H9 (cell line): ENCODE data around the gene ATP10B. TPM values are rescaled to one million over a fixed set of nuclear protein-coding genes. Genes with fewer than 3 reads are reported as not detected.

Experiments used
- DNase-seq: peaks from one replicate; pipeline ENCODE4 v3.0.0-alpha.2; 2017
- H2AFZ ChIP-seq: one replicate; pipeline ENCODE4 v1.6.1; 2013; ENCODE audit warnings: mild to moderate bottlenecking, low read length, control low read depth, moderate library complexity
- H2AK5ac ChIP-seq: 2 replicates; pipeline ENCODE4 v1.6.1; 2013; ENCODE audit warnings: low read length, control low read depth, mixed read lengths; ENCODE audit not compliant: insufficient read length
- H2BK120ac ChIP-seq: one replicate; pipeline ENCODE4 v1.6.1; 2013; ENCODE audit warnings: low read depth, mild to moderate bottlenecking, low read length, control low read depth, inconsistent platforms; ENCODE audit not compliant: poor library complexity, severe bottlenecking
- H2BK12ac ChIP-seq: 2 replicates; pipeline ENCODE4 v1.6.1; 2013; ENCODE audit warnings: low read length, control low read depth, mixed read lengths, low read depth; ENCODE audit not compliant: insufficient read length
- H2BK15ac ChIP-seq: 2 replicates; pipeline ENCODE4 v1.6.1; 2013; ENCODE audit warnings: low read depth, low read length, control low read depth
- H2BK20ac ChIP-seq: one replicate; pipeline ENCODE4 v1.6.1; 2013; ENCODE audit warnings: low read depth, mild to moderate bottlenecking, low read length, control low read depth, inconsistent platforms; ENCODE audit not compliant: poor library complexity, severe bottlenecking
- H2BK5ac ChIP-seq: 2 replicates; pipeline ENCODE4 v1.6.1; 2013; ENCODE audit warnings: low read length, control low read depth, mixed read lengths; ENCODE audit not compliant: insufficient read length
- H3K14ac ChIP-seq: 2 replicates; pipeline ENCODE4 v1.6.1; 2013; ENCODE audit warnings: low read length, control low read depth; ENCODE audit not compliant: insufficient read depth
- H3K18ac ChIP-seq: 2 replicates; pipeline ENCODE4 v1.6.1; 2013; ENCODE audit warnings: low read depth, mild to moderate bottlenecking, mixed read lengths, low read length, control low read depth; ENCODE audit not compliant: insufficient read length
- H3K23ac ChIP-seq: 2 replicates; pipeline ENCODE4 v1.6.1; 2013; ENCODE audit warnings: low read length, control low read depth, mixed read lengths, low read depth; ENCODE audit not compliant: insufficient read length
- H3K23me2 ChIP-seq: 2 replicates; pipeline ENCODE4 v1.6.1; 2013; ENCODE audit warnings: low read depth, mild to moderate bottlenecking, mixed read lengths, low read length, control low read depth; ENCODE audit not compliant: insufficient read length, poor library complexity, severe bottlenecking
- H3K27ac ChIP-seq: 2 replicates; pipeline ENCODE4 v1.5.1; 2013; ENCODE audit warnings: low read length, control low read depth, mixed read lengths, low read depth; ENCODE audit not compliant: insufficient read length
- H3K27me3 ChIP-seq: 2 replicates; pipeline ENCODE4 v1.6.1; 2013; ENCODE audit warnings: low read length, control low read depth, inconsistent platforms; ENCODE audit not compliant: insufficient read depth
- H3K4ac ChIP-seq: 2 replicates; pipeline ENCODE4 v1.6.1; 2013; ENCODE audit warnings: low read depth, mild to moderate bottlenecking, control low read depth, inconsistent platforms, low read length, moderate library complexity
- H3K4me1 ChIP-seq: 2 replicates; pipeline ENCODE4 v1.6.1; 2013; ENCODE audit warnings: low read length, control low read depth, inconsistent platforms; ENCODE audit not compliant: insufficient read depth
- H3K4me2 ChIP-seq: 2 replicates; pipeline ENCODE4 v1.6.1; 2013; ENCODE audit warnings: low read length, control low read depth, mixed read lengths; ENCODE audit not compliant: insufficient read length, insufficient read depth
- H3K56ac ChIP-seq: 2 replicates; pipeline ENCODE4 v1.6.1; 2013; ENCODE audit warnings: low read depth, mild to moderate bottlenecking, mixed read lengths, low read length, control low read depth; ENCODE audit not compliant: insufficient read length
- H3K79me1 ChIP-seq: 2 replicates; pipeline ENCODE4 v1.6.1; 2013; ENCODE audit warnings: low read depth, mild to moderate bottlenecking, moderate library complexity, low read length, control low read depth, inconsistent platforms; ENCODE audit not compliant: insufficient read depth, poor library complexity, severe bottlenecking
- H3K79me2 ChIP-seq: 2 replicates; pipeline ENCODE4 v1.6.1; 2013; ENCODE audit warnings: low read length, control low read depth, inconsistent platforms; ENCODE audit not compliant: insufficient read depth
- H3K9ac ChIP-seq: 2 replicates; pipeline ENCODE4 v1.6.1; 2013; ENCODE audit warnings: low read length, control low read depth, mixed read lengths; ENCODE audit not compliant: insufficient read length; ENCODE audit errors: extremely low read depth
- H3K9me3 ChIP-seq: one replicate; pipeline ENCODE4 v1.6.1; 2013; ENCODE audit warnings: low read depth, low read length, inconsistent platforms; ENCODE audit not compliant: control insufficient read depth
- H3T11ph ChIP-seq: one replicate; pipeline ENCODE4 v1.6.1; 2013; ENCODE audit warnings: mild to moderate bottlenecking, low read length, control low read depth, inconsistent platforms
- H4K20me1 ChIP-seq: one replicate; pipeline ENCODE4 v1.6.1; 2013; ENCODE audit not compliant: control insufficient read depth, insufficient read length, insufficient read depth
- H4K5ac ChIP-seq: 2 replicates; pipeline ENCODE4 v1.6.1; 2013; ENCODE audit warnings: low read depth, mild to moderate bottlenecking, mixed read lengths, low read length, control low read depth; ENCODE audit not compliant: insufficient read length
- H4K8ac ChIP-seq: replicated peaks from 2 replicates; pipeline ENCODE4 v1.6.1; 2013; ENCODE audit warnings: low read length, control low read depth, mixed read lengths, low read depth; ENCODE audit not compliant: insufficient read length
- H4K91ac ChIP-seq: 2 replicates; pipeline ENCODE4 v1.6.1; 2013; ENCODE audit warnings: low read depth, mild to moderate bottlenecking, moderate library complexity, mixed read lengths, low read length, control low read depth; ENCODE audit not compliant: insufficient read length
- H3K27ac Mint-ChIP-seq, 3 experiments: 2 replicates in 2 of 3; 3 replicates in 1 of 3; pipeline ENCODE4 v1.8.0; 2020 to 2021; ENCODE audit warnings: mixed read lengths in 3 of 3, mild to moderate bottlenecking in 1 of 3, moderate library complexity in 1 of 3
- H3K27me3 Mint-ChIP-seq: 2 replicates; pipeline ENCODE4 v1.8.0; 2021; ENCODE audit warnings: low read depth, mild to moderate bottlenecking, moderate library complexity, mixed read lengths
- H3K36me3 Mint-ChIP-seq, 3 experiments: 2 replicates in 2 of 3; 3 replicates in 1 of 3; pipeline ENCODE4 v1.8.0; 2020 to 2021; ENCODE audit warnings: low read depth in 3 of 3, mixed read lengths in 3 of 3; ENCODE audit not compliant: insufficient read depth in 1 of 3
- H3K4me1 Mint-ChIP-seq, 2 experiments: 2 replicates each; pipeline ENCODE4 v1.8.0; 2020; ENCODE audit warnings: mixed read lengths in 2 of 2
- H3K4me3 Mint-ChIP-seq, 2 experiments: 2 replicates in 1 of 2; 3 replicates in 1 of 2; pipeline ENCODE4 v1.8.0; 2020 to 2021; ENCODE audit warnings: mild to moderate bottlenecking in 2 of 2, mixed read lengths in 2 of 2, moderate library complexity in 1 of 2
- H3K9me3 Mint-ChIP-seq, 2 experiments: 2 replicates in 1 of 2; 3 replicates in 1 of 2; pipeline ENCODE4 v1.8.0; 2020; ENCODE audit warnings: mild to moderate bottlenecking in 2 of 2, mixed read lengths in 2 of 2, moderate library complexity in 1 of 2
- CTCF ChIP-seq: fragments of 200-600 bp; sonication (generic); conservative IDR thresholded peaks from 3 replicates; pipeline ENCODE4 v1.8.0; 2021; ENCODE audit warnings: antibody characterized with exemption, mild to moderate bottlenecking
- WGBS: extraction: QIAGEN DNeasy Blood & Tissue Kit; methylation state at CpG from one replicate; pipeline ENCODE4 v1.1.7; 2013; ENCODE audit warnings: missing lambda C conversion rate, low lambda C conversion rate, mixed read lengths; ENCODE audit not compliant: insufficient read length; ENCODE audit errors: extremely low coverage; 5-methylcytosine and 5-hydroxymethylcytosine counted together
- total RNA-seq: library from RNA; stranded (reverse); gene quantifications from 2 replicates; pipeline ENCODE4 v1.2.1, GENCODE V29; 2021

The ATP10B gene
- total RNA-seq, 1 experiment from 2014 or later, result 0.42 TPM

GRCh38 chr5:160514866-160515265, 337.1 kb downstream of the ATP10B start:
- H4K91ac ChIP-seq, result no peak overlapping the region
- H3K27me3 Mint-ChIP-seq, result no peaks in the 10 kb centered on the region; the same call in none of the 2 replicates
- H3K23me2 ChIP-seq, result no peaks in the 10 kb centered on the region
- H3K4me1 Mint-ChIP-seq, result peaks cover 6 to 7% of the 10 kb centered on the region in 2 experiments; a peak in 3 of 4 replicates
- H2AFZ ChIP-seq, result no peak overlapping the region
- no peak overlapping the region for H3K9ac ChIP-seq
- H2AK5ac ChIP-seq, result no peak overlapping the region
- no peaks in the 10 kb centered on the region for H3K4me1 ChIP-seq
- H3K4ac ChIP-seq, result no peak overlapping the region
- H3K4me3 Mint-ChIP-seq, result no peak overlapping the region
- H3K79me2 ChIP-seq, result no peaks in the 10 kb centered on the region
- H2BK120ac ChIP-seq, result no peak overlapping the region
- no peak overlapping the region for H3K18ac ChIP-seq
- H4K5ac ChIP-seq, result no peak overlapping the region
- WGBS, result no CpG with 5 or more reads among the region's 3 CpGs
- H3K27me3 ChIP-seq, result no peaks in the 10 kb centered on the region
- H3K9me3 ChIP-seq, result no peaks in the 10 kb centered on the region
- no peaks in the 10 kb centered on the region for H3K9me3 Mint-ChIP-seq
- H3K79me1 ChIP-seq, result no peaks in the 10 kb centered on the region
- no peak overlapping the region for H3K27ac Mint-ChIP-seq
- no peak overlapping the region for H3T11ph ChIP-seq
- H2BK15ac ChIP-seq, result no peak overlapping the region
- H4K8ac ChIP-seq, result no peak overlapping the region
- DNase-seq, result no peak
- no peak overlapping the region for H3K23ac ChIP-seq
- no peak overlapping the region for H3K27ac ChIP-seq
- no peak overlapping the region for H2BK20ac ChIP-seq
- no peak overlapping the region for H3K14ac ChIP-seq
- H3K56ac ChIP-seq, result no peak overlapping the region
- no peak overlapping the region for H3K4me2 ChIP-seq
- no peak for TF ChIP-seq CTCF
- no peaks in the 10 kb centered on the region for H4K20me1 ChIP-seq
- H3K36me3 Mint-ChIP-seq, result no peaks in the 10 kb centered on the region
- no peak overlapping the region for H2BK5ac ChIP-seq
- no peak overlapping the region for H2BK12ac ChIP-seq
